Trophoblast cell (in vitro differentiated cells and primary cell): Measurements from ENCODE around the gene P2RY6.
A peak's percentile ranks its signal among the peaks of the same experiment; 100 is the strongest.
"Not testable (repeated sequence)": the region's sequence is repeated elsewhere in the genome, so short reads cannot be mapped to it uniquely, and the experiment has no call there.

Experiments
- DNase-seq, 2 donors: peaks; one replicate each; pipeline ENCODE4 v3.0.0-alpha.2; 2016
- H2AFZ ChIP-seq: 2 replicates; pipeline ENCODE4 v1.6.1; 2013; ENCODE audit warnings: low read length, moderate library complexity, mild to moderate bottlenecking; ENCODE audit not compliant: insufficient read depth, poor library complexity
- H2AK5ac ChIP-seq: 2 replicates; pipeline ENCODE4 v1.6.1; 2013; ENCODE audit warnings: mild to moderate bottlenecking, low read length
- H2BK120ac ChIP-seq: 2 replicates; pipeline ENCODE4 v1.6.1; 2013; ENCODE audit warnings: low read length, mild to moderate bottlenecking, moderate library complexity; ENCODE audit not compliant: insufficient read depth, poor library complexity
- H2BK12ac ChIP-seq: 2 replicates; pipeline ENCODE4 v1.6.1; 2013; ENCODE audit warnings: mild to moderate bottlenecking, low read length, moderate library complexity
- H2BK5ac ChIP-seq: 2 replicates; pipeline ENCODE4 v1.6.1; 2013; ENCODE audit warnings: low read length, low read depth, moderate library complexity, mild to moderate bottlenecking; ENCODE audit not compliant: poor library complexity
- H3K14ac ChIP-seq: 2 replicates; pipeline ENCODE4 v1.6.1; 2013; ENCODE audit warnings: mild to moderate bottlenecking, low read length
- H3K18ac ChIP-seq: 2 replicates; pipeline ENCODE4 v1.6.1; 2013; ENCODE audit warnings: mild to moderate bottlenecking, low read length
- H3K23ac ChIP-seq: 2 replicates; pipeline ENCODE4 v1.6.1; 2013; ENCODE audit warnings: low read length
- H3K27ac ChIP-seq: 2 replicates; pipeline ENCODE4 v1.5.1; 2013; ENCODE audit warnings: low read depth, mild to moderate bottlenecking, inconsistent platforms, low read length, moderate library complexity
- H3K27me3 ChIP-seq: 2 replicates; pipeline ENCODE4 v1.6.1; 2013; ENCODE audit warnings: inconsistent platforms, mild to moderate bottlenecking, low read length, moderate library complexity; ENCODE audit not compliant: insufficient read depth
- H3K36me3 ChIP-seq, 2 experiments: 1 replicate in 1 of 2; 2 replicates in 1 of 2; pipeline ENCODE4 v1.6.1; 2013; ENCODE audit warnings: low read length in 2 of 2, mild to moderate bottlenecking in 2 of 2, moderate library complexity in 1 of 2; ENCODE audit not compliant: insufficient read depth in 2 of 2, control insufficient read depth in 1 of 2
- H3K4ac ChIP-seq: 2 replicates; pipeline ENCODE4 v1.6.1; 2013; ENCODE audit warnings: low read depth, mild to moderate bottlenecking, low read length, moderate library complexity
- H3K4me1 ChIP-seq, 2 experiments: 1 replicate in 1 of 2; 2 replicates in 1 of 2; pipeline ENCODE4 v1.6.1; 2013; ENCODE audit warnings: low read length in 2 of 2, mild to moderate bottlenecking in 2 of 2, moderate library complexity in 1 of 2; ENCODE audit not compliant: insufficient read depth in 2 of 2, control insufficient read depth in 1 of 2
- H3K4me2 ChIP-seq: 2 replicates; pipeline ENCODE4 v1.6.1; 2013; ENCODE audit warnings: inconsistent platforms, mild to moderate bottlenecking, low read length, moderate library complexity
- H3K4me3 ChIP-seq: 2 replicates; pipeline ENCODE4 v1.5.1; 2013; ENCODE audit warnings: mild to moderate bottlenecking, low read depth, low read length, inconsistent platforms
- H3K79me1 ChIP-seq: one replicate; pipeline ENCODE4 v1.6.1; 2013; ENCODE audit warnings: low read length
- H3K79me2 ChIP-seq: 2 replicates; pipeline ENCODE4 v1.6.1; 2013; ENCODE audit warnings: low read length, mild to moderate bottlenecking; ENCODE audit not compliant: control insufficient read depth, insufficient read depth, poor library complexity
- H3K9ac ChIP-seq: 2 replicates; pipeline ENCODE4 v1.6.1; 2013; ENCODE audit warnings: mild to moderate bottlenecking, low read length
- H3K9me3 ChIP-seq: 2 replicates; pipeline ENCODE4 v1.6.1; 2013; ENCODE audit warnings: low read depth, mild to moderate bottlenecking, control low read depth, inconsistent platforms, low read length; ENCODE audit not compliant: insufficient read depth
- H4K12ac ChIP-seq: 2 replicates; pipeline ENCODE4 v1.6.1; 2013; ENCODE audit warnings: low read depth, mild to moderate bottlenecking, low read length, moderate library complexity
- H4K8ac ChIP-seq: 2 replicates; pipeline ENCODE4 v1.6.1; 2013; ENCODE audit warnings: low read depth, mild to moderate bottlenecking, low read length, moderate library complexity
- H4K91ac ChIP-seq: one replicate; pipeline ENCODE4 v1.6.1; 2013; ENCODE audit warnings: low read depth, mild to moderate bottlenecking, low read length, moderate library complexity
- WGBS: extraction: QIAGEN DNeasy Blood & Tissue Kit; methylation state at CpG from one replicate; pipeline ENCODE4 v1.1.7; 2013; ENCODE audit warnings: missing lambda C conversion rate; ENCODE audit not compliant: insufficient read length, insufficient coverage; ENCODE audit errors: extremely low coverage; 5-methylcytosine and 5-hydroxymethylcytosine counted together

P2RY6 gene

GRCh38 chr11:73229896-73230875 is 42.0 kb upstream of the P2RY6 start:
- Histone ChIP-seq H3K4me1 (peaks cover 39 to 41% of the 10 kb centered on the region in 2 experiments), H2BK5ac (no peak overlapping the region), H3K9me3 (no peaks in the 10 kb centered on the region), H3K4me3 (no peak overlapping the region), H3K18ac (peak overlapping the region; percentile 11), H4K8ac (no peak overlapping the region), H4K12ac (no peak overlapping the region), H3K79me1 (peaks cover 23% of the 10 kb centered on the region), H3K79me2 (peaks cover 7% of the 10 kb centered on the region), H3K36me3 (peaks cover 5 to 9% of the 10 kb centered on the region in 2 experiments), H3K9ac (no peak overlapping the region), H2AK5ac (peak overlapping the region; percentile 6), H3K4me2 (no peak overlapping the region), H3K4ac (no peak overlapping the region), H4K91ac (no peak overlapping the region), H2BK12ac (peak overlapping the region; percentile 2), H2AFZ (no peak overlapping the region), H2BK120ac (no peak overlapping the region), H3K14ac (peak overlapping the region; percentile 18), H3K27ac (no peak overlapping the region), H3K27me3 (no peaks in the 10 kb centered on the region), H3K23ac (no peak overlapping the region)
- WGBS = no CpG with 5 or more reads among the region's 16 CpGs
- no peak for DNase-seq

GRCh38 chr11:73230931-73231330 is 41.2 kb upstream of the P2RY6 start:
- Histone ChIP-seq H2BK120ac (no peak overlapping the region), H3K23ac (no peak overlapping the region), H2BK12ac (no peak overlapping the region), H3K27me3 (no peaks in the 10 kb centered on the region), H2AK5ac (no peak overlapping the region), H3K79me2 (peaks cover 7% of the 10 kb centered on the region), H4K8ac (no peak overlapping the region), H3K4ac (no peak overlapping the region), H3K9me3 (no peaks in the 10 kb centered on the region), H2BK5ac (no peak overlapping the region), H4K12ac (no peak overlapping the region), H3K4me2 (no peak overlapping the region), H3K27ac (no peak overlapping the region), H3K14ac (no peak overlapping the region), H2AFZ (no peak overlapping the region), H3K4me1 (peaks cover 31 to 34% of the 10 kb centered on the region in 2 experiments), H3K18ac (no peak overlapping the region), H4K91ac (no peak overlapping the region), H3K79me1 (peaks cover 17% of the 10 kb centered on the region), H3K4me3 (no peak overlapping the region), H3K9ac (no peak overlapping the region), H3K36me3 (peaks cover 5 to 9% of the 10 kb centered on the region in 2 experiments)
- no peak for DNase-seq
- no CpG with 5 or more reads among the region's 7 CpGs for WGBS

GRCh38 chr11:73232487-73232886 is 39.7 kb upstream of the P2RY6 start:
- H2BK12ac ChIP-seq, H3K14ac ChIP-seq, H3K79me2 ChIP-seq, DNase-seq, H2AK5ac ChIP-seq, H3K36me3 ChIP-seq, H2AFZ ChIP-seq, H4K8ac ChIP-seq, H2BK120ac ChIP-seq, H4K12ac ChIP-seq, H3K27me3 ChIP-seq, H3K9ac ChIP-seq, H3K27ac ChIP-seq, H3K4me3 ChIP-seq, H2BK5ac ChIP-seq, H3K23ac ChIP-seq, H3K4me2 ChIP-seq, H3K18ac ChIP-seq, H3K9me3 ChIP-seq, H3K4ac ChIP-seq, H4K91ac ChIP-seq: not testable (repeated sequence)
- no CpG with 5 or more reads among the region's 7 CpGs for WGBS
- peaks cover 27% of the 10 kb centered on the region in 2 experiments for H3K4me1 ChIP-seq
- peaks cover 13% of the 10 kb centered on the region for H3K79me1 ChIP-seq

- H3K18ac ChIP-seq = no peak overlapping the region
- H2BK5ac ChIP-seq = no peak overlapping the region
- no peak overlapping the region for H3K14ac ChIP-seq
- no peaks in the 10 kb centered on the region for H3K27me3 ChIP-seq
- no peak overlapping the region for H2AFZ ChIP-seq
- no peak overlapping the region for H2AK5ac ChIP-seq
- no peak overlapping the region for H3K27ac ChIP-seq
- H3K79me1 ChIP-seq = peaks cover 10% of the 10 kb centered on the region
- H3K4me2 ChIP-seq = no peak overlapping the region
- H4K91ac ChIP-seq = no peak overlapping the region
- H3K36me3 ChIP-seq = peaks cover 5 to 9% of the 10 kb centered on the region in 2 experiments
- H3K23ac ChIP-seq = no peak overlapping the region
- no peak overlapping the region for H4K8ac ChIP-seq
- DNase-seq = no peak
- no peak overlapping the region for H2BK12ac ChIP-seq
- no peak overlapping the region for H2BK120ac ChIP-seq
- H3K79me2 ChIP-seq = peaks cover 3% of the 10 kb centered on the region
- no peak overlapping the region for H3K9ac ChIP-seq
- no peak overlapping the region for H3K4ac ChIP-seq
- H3K4me1 ChIP-seq = peaks cover 22 to 29% of the 10 kb centered on the region in 2 experiments
- no peaks in the 10 kb centered on the region for H3K9me3 ChIP-seq
- H4K12ac ChIP-seq = no peak overlapping the region
- no peak overlapping the region for H3K4me3 ChIP-seq
Observed at GRCh38 chr11:73233211-73233610, 38.9 kb upstream of the P2RY6 start.
